ENCODE results near the gene TOR1AIP2. TPM values are rescaled to one million over a fixed set of nuclear protein-coding genes. Genes with fewer than 3 reads are reported as not detected.
"Not testable (repeated sequence)": the region's sequence is repeated elsewhere in the genome, so short reads cannot be mapped to it uniquely, and the experiment has no call there.

The TOR1AIP2 gene
- total RNA-seq, 1 experiment from 2014 or later = 73.9 TPM

GRCh38 chr1:179840107-179840506 lies 37.5 kb downstream of the TOR1AIP2 start:
- H3K4me3 Mint-ChIP-seq = no peak overlapping the region
- Histone ChIP-seq H3K4ac (ENCODE audit: low read depth, low read length) (no peak overlapping the region), H3K18ac (ENCODE audit: insufficient read length, low read depth, low read length) (no peak overlapping the region), H2BK12ac (ENCODE audit: insufficient read length, low read depth, low read length) (no peak overlapping the region), H4K20me1 (ENCODE audit: control insufficient read depth, insufficient read depth, insufficient read length) (no peaks in the 10 kb centered on the region), H3K23me2 (ENCODE audit: insufficient read length, low read depth, low read length, poor library complexity, severe bottlenecking) (no peaks in the 10 kb centered on the region), H3K79me1 (ENCODE audit: insufficient read depth, low read depth, low read length, poor library complexity, severe bottlenecking) (no peaks in the 10 kb centered on the region), H3K27ac (ENCODE audit: insufficient read length, low read depth, low read length) (no peak overlapping the region), H3K14ac (ENCODE audit: insufficient read depth, low read length) (no peak overlapping the region), H3K79me2 (ENCODE audit: insufficient read depth, low read length) (no peaks in the 10 kb centered on the region), H4K91ac (ENCODE audit: insufficient read length, low read depth, low read length) (no peak overlapping the region), H3K23ac (ENCODE audit: insufficient read length, low read depth, low read length) (no peak overlapping the region), H3K56ac (ENCODE audit: insufficient read length, low read depth, low read length) (no peak overlapping the region), H2BK15ac (ENCODE audit: low read depth, low read length) (no peak overlapping the region), H3K27me3 (ENCODE audit: insufficient read depth, low read length) (no peaks in the 10 kb centered on the region), H2BK20ac (ENCODE audit: low read depth, low read length, poor library complexity, severe bottlenecking) (no peak overlapping the region), H3K9me3 (ENCODE audit: control insufficient read depth, low read depth, low read length) (no peaks in the 10 kb centered on the region), H3K4me2 (ENCODE audit: insufficient read depth, insufficient read length, low read length) (no peak overlapping the region), H4K8ac (replicated peaks; ENCODE audit: insufficient read length, low read depth, low read length) (no peak overlapping the region), H2AK5ac (ENCODE audit: insufficient read length, low read length) (no peak overlapping the region), H3T11ph (ENCODE audit: low read length) (no peak overlapping the region), H3K4me1 (ENCODE audit: insufficient read depth, low read length) (no peaks in the 10 kb centered on the region), H2BK5ac (ENCODE audit: insufficient read length, low read length) (no peak overlapping the region), H4K5ac (ENCODE audit: insufficient read length, low read depth, low read length) (no peak overlapping the region), H2BK120ac (ENCODE audit: low read depth, low read length, poor library complexity, severe bottlenecking) (no peak overlapping the region), H2AFZ (ENCODE audit: low read length) (no peak overlapping the region), H3K9ac (ENCODE audit: extremely low read depth, insufficient read length, low read length) (no peak overlapping the region)
- TF ChIP-seq CTCF (conservative IDR thresholded peaks at IDR 0.05) = no peak
- H3K27me3 Mint-ChIP-seq (ENCODE audit: low read depth) = no peaks in the 10 kb centered on the region
- no peaks in the 10 kb centered on the region for H3K9me3 Mint-ChIP-seq
- no peak for DNase-seq
- WGBS (ENCODE audit: extremely low coverage, insufficient read length, low lambda C conversion rate) = no CpG with 5 or more reads among the region's 3 CpGs
- H3K36me3 Mint-ChIP-seq (ENCODE audit: insufficient read depth in 1 of 3, low read depth in 3 of 3) = peaks cover 2 to 4% (median 4%) of the 10 kb centered on the region in 3 experiments; a peak in 3 of 7 replicates
- H3K27ac Mint-ChIP-seq = no peak overlapping the region
- H3K4me1 Mint-ChIP-seq = peaks cover 0 to 3% of the 10 kb centered on the region in 2 experiments; a peak in 1 of 4 replicates

GRCh38 chr1:179836686-179837445 lies 40.7 kb downstream of the TOR1AIP2 start:
- not testable (repeated sequence) for H3K23me2 ChIP-seq (ENCODE audit: insufficient read length, low read depth, low read length, poor library complexity, severe bottlenecking); H2BK20ac ChIP-seq (ENCODE audit: low read depth, low read length, poor library complexity, severe bottlenecking); H3K4me3 Mint-ChIP-seq; H4K5ac ChIP-seq (ENCODE audit: insufficient read length, low read depth, low read length); H3K4me2 ChIP-seq (ENCODE audit: insufficient read depth, insufficient read length, low read length); H3K27me3 ChIP-seq (ENCODE audit: insufficient read depth, low read length); H4K91ac ChIP-seq (ENCODE audit: insufficient read length, low read depth, low read length); H3K9me3 Mint-ChIP-seq; H2AK5ac ChIP-seq (ENCODE audit: insufficient read length, low read length); H3K4me1 ChIP-seq (ENCODE audit: insufficient read depth, low read length); H2BK12ac ChIP-seq (ENCODE audit: insufficient read length, low read depth, low read length); H3K27me3 Mint-ChIP-seq (ENCODE audit: low read depth); DNase-seq; H3K79me2 ChIP-seq (ENCODE audit: insufficient read depth, low read length); H2BK5ac ChIP-seq (ENCODE audit: insufficient read length, low read length); H2AFZ ChIP-seq (ENCODE audit: low read length); H2BK15ac ChIP-seq (ENCODE audit: low read depth, low read length); H3K9me3 ChIP-seq (ENCODE audit: control insufficient read depth, low read depth, low read length); H3K9ac ChIP-seq (ENCODE audit: extremely low read depth, insufficient read length, low read length); H3K14ac ChIP-seq (ENCODE audit: insufficient read depth, low read length); H4K8ac ChIP-seq (replicated peaks; ENCODE audit: insufficient read length, low read depth, low read length); H3K36me3 Mint-ChIP-seq (ENCODE audit: insufficient read depth in 1 of 3, low read depth in 3 of 3); H3K23ac ChIP-seq (ENCODE audit: insufficient read length, low read depth, low read length); H3K18ac ChIP-seq (ENCODE audit: insufficient read length, low read depth, low read length); H3K4ac ChIP-seq (ENCODE audit: low read depth, low read length); H3K56ac ChIP-seq (ENCODE audit: insufficient read length, low read depth, low read length); H3K27ac ChIP-seq (ENCODE audit: insufficient read length, low read depth, low read length); H2BK120ac ChIP-seq (ENCODE audit: low read depth, low read length, poor library complexity, severe bottlenecking); H3K79me1 ChIP-seq (ENCODE audit: insufficient read depth, low read depth, low read length, poor library complexity, severe bottlenecking); H3K27ac Mint-ChIP-seq; H3T11ph ChIP-seq (ENCODE audit: low read length); H4K20me1 ChIP-seq (ENCODE audit: control insufficient read depth, insufficient read depth, insufficient read length)
- peaks cover 16 to 22% of the 10 kb centered on the region in 2 experiments for H3K4me1 Mint-ChIP-seq
- WGBS (ENCODE audit: extremely low coverage, insufficient read length, low lambda C conversion rate) = no CpG with 5 or more reads among the region's 38 CpGs

Measured in H9 (cell line).